Mesenteric fat pad (tissue), 1 donor: Measurements from ENCODE around the gene PAN3. TPM values are rescaled to one million over a fixed set of nuclear protein-coding genes. Genes with fewer than 3 reads are reported as not detected.
"Not testable (repeated sequence)": the region's sequence is repeated elsewhere in the genome, so short reads cannot be mapped to it uniquely, and the experiment has no call there.

Experiments used
- DNase-seq: peaks from one replicate; pipeline ENCODE4 v3.0.0-alpha.2; 2020; ENCODE audit warnings: low spot score
- total RNA-seq: library from RNA; stranded (reverse); fragmentation: NEBNext Ultra II Directional; extraction: Animal tissue kit (Norgen Biotek cat#: 25700); gene quantifications from one replicate; pipeline ENCODE4 v1.2.1, GENCODE V29; 2021
- donor health status: DM: yes; HTN: yes; CAD: no.

The PAN3 gene
- total RNA-seq, 1 donor from 2014 or later = 31.2 TPM

- DNase-seq = no peak
Measured at GRCh38 chr13:28137596-28137995, 749 bp upstream of the PAN3 start.

DNA sequence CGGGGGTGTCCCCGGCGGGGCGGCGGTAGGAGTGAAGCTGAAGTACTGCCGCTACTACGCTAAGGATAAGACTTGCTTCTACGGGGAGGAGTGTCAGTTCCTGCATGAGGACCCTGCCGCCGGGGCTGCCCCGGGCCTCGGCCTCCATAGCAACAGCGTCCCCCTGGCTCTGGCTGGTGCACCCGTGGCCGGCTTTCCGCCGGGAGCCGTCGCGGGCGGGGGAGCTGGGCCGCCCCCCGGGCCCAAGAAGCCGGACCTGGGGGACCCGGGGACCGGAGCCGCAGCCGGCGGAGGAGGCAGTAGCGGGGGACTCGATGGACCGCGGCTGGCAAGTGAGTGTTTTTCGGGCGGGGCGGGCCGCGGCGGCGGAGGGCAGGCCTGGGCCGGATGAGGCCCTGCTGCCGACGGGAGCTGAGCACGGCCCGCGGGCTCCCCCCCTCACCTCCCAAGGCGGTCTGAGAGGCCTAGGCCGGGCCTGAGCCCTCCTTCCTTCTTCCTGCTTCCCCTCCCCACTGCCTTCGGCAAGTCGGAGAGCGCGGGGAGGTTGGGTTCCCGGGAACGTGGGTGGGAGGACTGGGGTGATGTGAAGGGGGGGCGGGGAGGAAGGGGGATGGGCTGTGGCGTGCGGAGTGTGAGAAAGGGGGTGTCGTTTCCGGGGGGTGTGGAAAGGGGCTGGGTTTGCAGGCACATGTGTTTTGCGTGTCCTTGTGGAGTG is 568 bp downstream of the PAN3 start:
- DNase-seq = peak; percentile 92

GRCh38 chr13:28140433-28141125 is 2.2 kb downstream of the PAN3 start:
- DNase-seq = no peak

DNA sequence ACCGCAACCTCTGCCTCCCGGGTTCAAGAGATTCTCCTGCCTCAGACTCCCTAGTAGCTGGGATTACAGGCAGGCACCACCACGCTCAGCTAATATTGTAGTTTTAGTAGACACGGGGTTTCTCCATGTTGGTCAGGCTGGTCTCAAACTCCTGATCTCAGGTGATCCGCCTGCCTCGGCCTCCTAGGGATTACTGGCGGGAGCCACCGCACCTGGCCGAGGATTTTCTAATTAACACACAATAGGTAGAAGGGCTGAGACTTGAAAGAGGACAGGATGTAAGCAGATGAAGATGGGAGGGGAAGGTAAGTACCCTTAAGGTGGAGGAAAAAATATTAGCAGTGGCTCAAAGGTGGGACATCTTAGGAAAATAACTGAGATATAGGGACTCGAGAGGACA is 3.2 kb downstream of the PAN3 start:
- not testable (repeated sequence) for DNase-seq

- no peak for DNase-seq
Measured at GRCh38 chr13:28145049-28145448, 6.7 kb downstream of the PAN3 start.

DNA sequence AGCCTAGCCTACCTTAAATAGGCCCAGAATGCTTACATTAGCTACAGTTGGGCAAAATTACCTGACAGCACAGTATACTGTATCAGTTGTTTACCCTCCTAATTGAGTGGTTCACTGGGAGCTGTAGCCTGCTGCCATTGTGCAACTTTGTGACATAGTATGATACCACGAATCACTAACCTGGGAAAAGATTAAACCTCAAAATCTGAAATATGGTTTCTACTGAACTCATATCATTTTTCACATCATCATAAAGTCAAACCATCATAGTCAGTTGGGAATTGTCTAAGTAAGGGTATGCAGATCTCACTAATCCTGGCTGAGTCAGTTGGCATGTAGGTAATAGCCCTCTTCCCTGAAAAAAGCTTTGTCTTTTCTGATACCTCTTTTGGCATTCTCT is 9.2 kb downstream of the PAN3 start:
- no peak for DNase-seq

- DNase-seq = no peak
Measured at GRCh38 chr13:28159057-28159456, 20.7 kb downstream of the PAN3 start.

DNA sequence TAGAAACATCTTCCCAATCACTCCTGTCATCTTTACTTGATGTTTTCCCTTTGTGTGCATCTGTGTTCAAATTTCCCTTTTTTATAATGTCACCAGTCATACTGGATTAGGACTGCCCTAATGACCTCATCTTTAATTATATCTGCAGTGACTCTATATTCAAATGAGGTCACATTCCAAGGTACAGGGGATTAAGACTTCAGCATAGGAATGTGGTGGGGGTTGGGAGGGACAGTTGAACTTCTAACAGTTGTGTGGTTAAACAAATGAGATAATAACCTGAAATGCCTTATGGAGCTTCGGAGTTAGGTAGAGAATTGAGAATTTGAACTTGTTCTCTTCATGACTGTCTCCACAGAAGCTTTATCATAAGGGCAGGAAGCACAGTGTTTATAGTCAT is 23.0 kb downstream of the PAN3 start:
- no peak for DNase-seq

- no peak for DNase-seq
Measured at GRCh38 chr13:28163587-28163986, 25.2 kb downstream of the PAN3 start.

GRCh38 chr13:28166257-28166656 is 27.9 kb downstream of the PAN3 start:
- no peak for DNase-seq

GRCh38 chr13:28171266-28171665 is 32.9 kb downstream of the PAN3 start:
- DNase-seq = no peak

- DNase-seq = no peak
Measured at GRCh38 chr13:28172947-28173346, 34.6 kb downstream of the PAN3 start.

DNA sequence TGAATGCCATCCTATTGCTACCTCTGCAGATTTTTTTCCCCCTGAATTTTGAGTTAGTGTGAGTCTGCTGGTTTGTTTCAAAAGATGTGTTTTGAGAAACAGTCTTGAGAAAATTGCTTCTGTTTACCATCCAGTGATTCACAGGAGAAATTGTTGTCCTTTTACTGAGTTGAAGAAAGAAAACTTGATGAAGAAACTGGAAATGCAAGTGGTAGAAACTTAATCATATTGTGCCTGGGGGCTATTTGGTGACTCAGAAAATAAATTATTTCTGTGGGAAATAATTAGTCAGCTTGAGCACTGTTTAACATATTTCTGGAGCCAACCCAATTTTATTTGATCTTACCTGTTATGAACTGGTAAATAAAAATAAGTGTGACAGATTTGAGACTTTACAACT is 35.4 kb downstream of the PAN3 start:
- no peak for DNase-seq

- DNase-seq = no peak
Measured at GRCh38 chr13:28177327-28177726, 39.0 kb downstream of the PAN3 start.

DNA sequence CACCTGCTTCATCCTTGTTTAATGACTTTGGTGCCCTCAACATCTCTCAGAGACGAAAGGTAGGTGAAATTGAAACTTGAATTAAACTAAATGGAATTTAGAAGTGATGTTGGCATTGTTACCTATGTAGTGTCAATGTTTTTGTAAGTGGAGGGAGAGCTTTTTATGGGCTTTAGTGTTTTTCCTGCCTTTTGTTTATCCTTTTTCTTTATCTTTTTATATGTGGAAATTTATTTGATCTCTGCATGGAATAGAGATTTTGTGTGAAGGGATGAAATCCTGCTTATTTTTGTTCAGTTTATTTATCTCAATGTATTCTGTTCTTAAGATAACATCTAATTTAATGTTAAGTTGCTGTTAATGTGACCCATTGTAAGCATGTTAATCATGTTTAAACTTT is 39.5 kb downstream of the PAN3 start:
- no peak for DNase-seq

- DNase-seq = no peak
Measured at GRCh38 chr13:28179974-28180373, 41.6 kb downstream of the PAN3 start.

- DNase-seq = no peak
Measured at GRCh38 chr13:28181413-28181812, 43.1 kb downstream of the PAN3 start.

- DNase-seq = no peak
Measured at GRCh38 chr13:28185256-28185655, 46.9 kb downstream of the PAN3 start.

DNA sequence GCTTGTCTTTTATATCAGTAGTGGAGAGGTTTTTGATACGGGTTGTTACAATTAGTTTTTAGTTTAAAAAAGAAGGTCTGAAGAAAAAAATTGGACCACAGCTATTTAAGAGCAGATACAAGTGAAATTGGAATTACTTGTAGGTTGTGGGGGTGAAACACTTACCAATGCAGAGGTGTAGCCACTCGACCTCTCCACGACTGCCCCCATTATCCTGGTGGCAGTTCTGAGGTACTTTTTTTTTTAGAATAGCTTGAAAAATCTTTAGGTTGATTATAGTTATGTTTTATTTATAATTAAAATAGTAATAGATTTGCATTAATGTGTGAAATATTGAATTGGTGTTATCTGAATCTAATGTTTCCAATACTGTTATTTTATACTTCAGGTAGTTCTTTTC is 60.7 kb downstream of the PAN3 start:
- DNase-seq = no peak

GRCh38 chr13:28204043-28204442 is 65.7 kb downstream of the PAN3 start:
- no peak for DNase-seq

DNA sequence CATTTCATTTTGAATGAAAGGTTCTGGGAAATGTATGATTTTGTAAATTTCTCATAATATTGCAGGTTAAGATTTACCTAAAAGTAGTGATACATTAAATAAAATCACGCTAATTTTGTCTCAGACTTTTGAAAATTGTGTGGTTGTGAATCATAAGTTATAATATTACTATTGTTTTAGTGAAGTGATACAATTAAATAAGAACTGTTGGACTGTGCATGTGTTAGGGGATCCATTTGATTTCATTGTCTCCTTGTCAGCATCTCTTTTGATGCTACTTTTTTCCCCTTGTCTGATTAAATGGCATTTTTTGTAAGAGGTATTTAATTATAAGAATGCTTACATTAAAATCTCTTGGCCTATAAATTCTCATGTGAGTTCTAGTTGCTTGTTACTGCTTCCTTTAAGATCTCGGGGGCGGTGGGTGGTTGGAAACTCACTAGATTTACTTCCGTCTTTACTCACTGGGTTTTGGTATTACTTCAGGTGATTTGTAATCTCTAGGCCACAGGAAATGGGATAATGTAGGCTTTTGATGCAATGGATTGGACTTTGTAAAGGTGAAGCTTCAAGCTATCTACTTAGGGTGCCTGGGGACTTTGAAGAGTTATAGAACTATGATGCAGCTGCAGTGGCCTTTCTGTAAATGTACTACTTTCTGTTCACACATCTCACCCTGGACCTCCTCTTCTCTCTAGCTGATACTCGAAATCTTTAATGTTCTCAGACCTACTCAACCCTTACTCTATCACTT is 66.5 kb downstream of the PAN3 start:
- no peak for DNase-seq

- no peak for DNase-seq
Measured at GRCh38 chr13:28218679-28219078, 80.3 kb downstream of the PAN3 start.
